HL-60 (cell line): Measurements from ENCODE around the gene BTN2A1.

Experiments
- DNase-seq, 2 experiments: peaks; one replicate each; pipeline ENCODE4 v3.0.0-alpha.2; 2010 to 2020; ENCODE audit warnings: low read depth in 1 of 2, low spot score in 1 of 2
- H3K27ac ChIP-seq: fragments of 250-450 bp; sonication (Bioruptor Pico); replicated peaks from 2 replicates; pipeline ENCODE4 v1.5.1; 2020; ENCODE audit warnings: mild to moderate bottlenecking, moderate library complexity
- H3K27me3 ChIP-seq: fragments of 250-450 bp; sonication (Bioruptor Pico); 2 replicates; pipeline ENCODE4 v1.5.1; 2021; ENCODE audit warnings: mild to moderate bottlenecking, moderate library complexity; ENCODE audit not compliant: insufficient read depth, poor library complexity, severe bottlenecking
- H3K4me3 ChIP-seq: replicated peaks from 2 replicates; pipeline ENCODE4 v1.5.1; 2011; ENCODE audit warnings: mild to moderate bottlenecking, control low read depth, low read length; ENCODE audit not compliant: insufficient read depth
- CTCF ChIP-seq: IDR thresholded peaks from one replicate; pipeline ENCODE4 v1.5.1; 2011; ENCODE audit warnings: low read length, control low read depth, inconsistent platforms; ENCODE audit not compliant: insufficient read depth
- GABPA ChIP-seq: IDR thresholded peaks from 2 replicates; pipeline ENCODE4 v1.6.1; 2012; ENCODE audit warnings: low read depth
- POLR2AphosphoS5 ChIP-seq: IDR thresholded peaks from 2 replicates; pipeline ENCODE4 v1.6.1; 2012; ENCODE audit warnings: low read depth
- REST ChIP-seq: IDR thresholded peaks from 2 replicates; pipeline ENCODE4 v1.6.1; 2012; ENCODE audit warnings: low read depth; ENCODE audit not compliant: insufficient replicate concordance
- SPI1 ChIP-seq: IDR thresholded peaks from 2 replicates; pipeline ENCODE4 v1.6.1; 2012; ENCODE audit warnings: low read depth, mild to moderate bottlenecking, borderline replicate concordance

The BTN2A1 gene

GRCh38 chr6:26441977-26442376, 15.8 kb upstream of the BTN2A1 start:
- DNase-seq, result no peak
- H3K27me3 ChIP-seq, result no peaks in the 10 kb centered on the region
- no peak overlapping the region for H3K4me3 ChIP-seq
- no peak for TF ChIP-seq SPI1
- no peak for TF ChIP-seq CTCF
- TF ChIP-seq GABPA, result no peak
- TF ChIP-seq REST, result no peak
- no peak for TF ChIP-seq POLR2AphosphoS5
- H3K27ac ChIP-seq, result no peak overlapping the region

GRCh38 chr6:26445934-26446667, 11.7 kb upstream of the BTN2A1 start:
- Histone ChIP-seq H3K27me3 (no peaks in the 10 kb centered on the region), H3K27ac (no peak overlapping the region), H3K4me3 (no peak overlapping the region)
- TF ChIP-seq SPI1, result no peak
- DNase-seq, result no peak

- DNase-seq, result no peak
- H3K27me3 ChIP-seq, result no peaks in the 10 kb centered on the region
- no peak for TF ChIP-seq REST
- no peak for TF ChIP-seq CTCF
- TF ChIP-seq GABPA, result no peak
- no peak for TF ChIP-seq SPI1
- no peak overlapping the region for H3K27ac ChIP-seq
- no peak overlapping the region for H3K4me3 ChIP-seq
These were observed 10.5 kb upstream of the BTN2A1 start for GRCh38 chr6:26447257-26447656.

GRCh38 chr6:26450240-26450639, 7.5 kb upstream of the BTN2A1 start:
- TF ChIP-seq CTCF (no peak), REST (no peak), SPI1 (no peak), POLR2AphosphoS5 (no peak), GABPA (no peak)
- Histone ChIP-seq H3K27me3 (no peaks in the 10 kb centered on the region), H3K4me3 (no peak overlapping the region), H3K27ac (no peak overlapping the region)
- no peak for DNase-seq
